Dedifferentiated amniotic fluid mesenchymal stem cell (primary cell): ENCODE results near the gene KAT8.

Experiments used
- DNase-seq: peaks from one replicate; pipeline ENCODE4 v3.0.0-alpha.2; 2016; ENCODE audit errors: extremely low spot score

The KAT8 gene

GRCh38 chr16:31117384-31118222, at the start of gene KAT8:
Gene KAT8, plus strand, starts transcription at chr16:31117664. Its CDS starts 18 bp downstream, at chr16:31117682.
- peak; percentile 98 for DNase-seq

GRCh38 chr16:31071861-31072260, 45.6 kb upstream of the KAT8 start:
- peak; percentile 74 for DNase-seq

- DNase-seq: peak; percentile 23
Observed at GRCh38 chr16:31072540-31073141, 44.8 kb upstream of the KAT8 start.

GRCh38 chr16:31073142-31073969, 44.1 kb upstream of the KAT8 start:
- DNase-seq: peak; percentile 84

- DNase-seq: peak; percentile 100
Observed at GRCh38 chr16:31073970-31074813, 43.3 kb upstream of the KAT8 start, which contains the start of the genes ZNF646 and ZNF668. Gene ZNF646, plus strand, starts transcription at chr16:31074422. Its CDS starts 1,903 bp downstream, at chr16:31076325. Gene ZNF668, minus strand, starts transcription at chr16:31074240. Its CDS starts 9,781 bp downstream, at chr16:31064459.

- DNase-seq: no peak
Observed at GRCh38 chr16:31074814-31075183, 42.7 kb upstream of the KAT8 start.

- DNase-seq: no peak
Observed at GRCh38 chr16:31076319-31076718, 41.1 kb upstream of the KAT8 start.

GRCh38 chr16:31077024-31077423, 40.4 kb upstream of the KAT8 start:
- DNase-seq: no peak

- DNase-seq: no peak
Observed at GRCh38 chr16:31077592-31078396, 39.7 kb upstream of the KAT8 start.

GRCh38 chr16:31078597-31079341, 38.7 kb upstream of the KAT8 start:
- DNase-seq: no peak

- DNase-seq: no peak
Observed at GRCh38 chr16:31079342-31079944, 38.0 kb upstream of the KAT8 start.

GRCh38 chr16:31080035-31080629, 37.3 kb upstream of the KAT8 start:
- DNase-seq: no peak

GRCh38 chr16:31080756-31081419, 36.6 kb upstream of the KAT8 start:
- DNase-seq: no peak

- no peak for DNase-seq
Observed at GRCh38 chr16:31081428-31082351, 35.8 kb upstream of the KAT8 start.

- DNase-seq: no peak
Observed at GRCh38 chr16:31082368-31083045, 35.0 kb upstream of the KAT8 start.

- no peak for DNase-seq
Observed at GRCh38 chr16:31083081-31083480, 34.4 kb upstream of the KAT8 start.

GRCh38 chr16:31083556-31083955, 33.9 kb upstream of the KAT8 start:
- DNase-seq: no peak
